ENCODE measurements around the gene UAP1. TPM values are rescaled to one million over a fixed set of nuclear protein-coding genes. Genes with fewer than 3 reads are reported as not detected.

UAP1 gene
- total RNA-seq, 4 donors from 2014 or later = 51.5 to 246 (median 61.8) TPM

DNA sequence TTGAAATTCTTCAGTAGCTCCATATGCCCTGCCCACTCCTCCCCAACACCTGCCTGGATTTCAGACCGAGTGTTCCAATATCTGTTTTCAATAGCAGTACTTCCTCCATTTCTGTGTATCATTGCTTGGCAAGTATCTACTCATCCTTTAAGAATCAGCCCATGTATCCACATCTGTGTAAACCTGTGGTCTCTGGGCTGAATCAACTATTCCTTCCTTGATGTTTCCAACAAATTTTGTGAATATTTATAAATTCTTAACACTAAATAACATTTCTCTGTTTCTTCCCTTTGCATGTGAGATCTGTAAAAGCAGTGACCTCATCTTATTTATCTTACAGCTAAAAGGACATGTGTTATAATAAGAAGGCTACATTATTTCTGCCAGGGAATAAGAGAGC lies 26.0 kb upstream of the UAP1 start:
- WGBS = 71% methylated on average over 1 of the region's 1 CpG
- intact Hi-C loops (cut with DNase I) = no loop called here
- H3K4me3 ChIP-seq = no peak overlapping the region
- no peaks in the 10 kb centered on the region for H3K27me3 ChIP-seq
- H3K27ac ChIP-seq (replicated peaks in 1 of 4) = no peak overlapping the region
- H3K4me1 ChIP-seq = no peaks in the 10 kb centered on the region
- no peaks in the 10 kb centered on the region for H3K9me3 ChIP-seq
- TF ChIP-seq, protein P1, sequence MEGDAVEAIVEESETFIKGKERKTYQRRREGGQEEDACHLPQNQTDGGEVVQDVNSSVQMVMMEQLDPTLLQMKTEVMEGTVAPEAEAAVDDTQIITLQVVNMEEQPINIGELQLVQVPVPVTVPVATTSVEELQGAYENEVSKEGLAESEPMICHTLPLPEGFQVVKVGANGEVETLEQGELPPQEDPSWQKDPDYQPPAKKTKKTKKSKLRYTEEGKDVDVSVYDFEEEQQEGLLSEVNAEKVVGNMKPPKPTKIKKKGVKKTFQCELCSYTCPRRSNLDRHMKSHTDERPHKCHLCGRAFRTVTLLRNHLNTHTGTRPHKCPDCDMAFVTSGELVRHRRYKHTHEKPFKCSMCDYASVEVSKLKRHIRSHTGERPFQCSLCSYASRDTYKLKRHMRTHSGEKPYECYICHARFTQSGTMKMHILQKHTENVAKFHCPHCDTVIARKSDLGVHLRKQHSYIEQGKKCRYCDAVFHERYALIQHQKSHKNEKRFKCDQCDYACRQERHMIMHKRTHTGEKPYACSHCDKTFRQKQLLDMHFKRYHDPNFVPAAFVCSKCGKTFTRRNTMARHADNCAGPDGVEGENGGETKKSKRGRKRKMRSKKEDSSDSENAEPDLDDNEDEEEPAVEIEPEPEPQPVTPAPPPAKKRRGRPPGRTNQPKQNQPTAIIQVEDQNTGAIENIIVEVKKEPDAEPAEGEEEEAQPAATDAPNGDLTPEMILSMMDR (IDR thresholded peaks at IDR 0.05) = no peak
- no peak for TF ChIP-seq EP300 (IDR thresholded peaks at IDR 0.05)
- no peak for TF ChIP-seq POLR2AphosphoS5 (IDR thresholded peaks at IDR 0.05)
- no peak for TF ChIP-seq POLR2A (IDR thresholded peaks at IDR 0.05; ENCODE audit: low read depth)
- DNase-seq (ENCODE audit: extremely low spot score) = no peak
- peaks cover 0 to 5% (median 0%) of the 10 kb centered on the region in 4 donors for H3K36me3 ChIP-seq

DNA sequence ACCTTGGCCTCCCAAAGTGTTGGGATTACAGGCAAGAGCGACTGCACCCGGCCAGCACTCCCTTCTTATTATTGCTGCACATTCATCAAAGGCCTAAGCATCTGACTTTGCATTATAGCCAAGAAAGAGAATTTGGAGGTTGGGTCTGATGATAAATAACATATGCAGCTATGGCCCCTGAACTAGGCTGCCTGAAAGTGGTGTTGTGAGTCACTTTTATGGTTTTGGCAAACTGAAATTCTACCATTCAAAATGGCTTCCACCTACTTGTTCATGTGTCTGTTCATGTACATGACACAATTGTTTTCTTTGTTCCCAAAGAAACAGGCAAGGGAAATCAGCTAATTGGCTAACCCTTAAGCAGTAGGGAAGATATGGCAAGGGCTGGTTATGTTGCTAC lies 25.0 kb upstream of the UAP1 start:
- Histone ChIP-seq H3K27me3 (no peaks in the 10 kb centered on the region), H3K9me3 (no peaks in the 10 kb centered on the region), H3K36me3 (no peaks in the 10 kb centered on the region), H3K4me1 (peaks cover 3 to 6% (median 5%) of the 10 kb centered on the region in 4 donors), H3K27ac (replicated peaks in 1 of 4) (no peak overlapping the region), H3K4me3 (no peak overlapping the region)
- intact Hi-C loops (cut with DNase I) = no loop called here
- WGBS = 78% methylated on average over 2 of the region's 2 CpGs
- TF ChIP-seq, protein P1 (IDR thresholded peaks at IDR 0.05) = no peak
- no peak for TF ChIP-seq POLR2A (IDR thresholded peaks at IDR 0.05; ENCODE audit: low read depth)
- no peak for TF ChIP-seq POLR2AphosphoS5 (IDR thresholded peaks at IDR 0.05)
- TF ChIP-seq EP300 (IDR thresholded peaks at IDR 0.05) = no peak
- no peak for DNase-seq (ENCODE audit: extremely low spot score)

DNA sequence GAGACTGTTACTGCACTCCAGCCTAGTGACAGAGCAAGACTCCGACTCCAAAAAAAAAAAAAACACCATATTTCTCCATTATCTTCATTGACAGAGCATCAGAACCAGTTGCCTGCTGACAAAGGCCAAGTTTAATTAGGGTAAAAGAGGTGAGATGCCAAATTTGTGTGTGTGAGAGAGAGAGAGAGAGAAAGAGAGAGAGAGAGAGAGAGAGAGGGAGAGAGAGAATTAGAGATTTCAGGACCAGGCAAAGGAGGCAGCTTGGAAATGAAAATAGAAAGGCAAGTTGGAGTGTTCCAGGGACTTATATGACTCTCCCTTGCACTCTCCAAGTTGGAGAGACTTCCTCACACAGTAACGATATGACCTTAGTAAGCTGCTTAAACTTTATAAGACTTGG lies 24.3 kb upstream of the UAP1 start:
- intact Hi-C loops (cut with DNase I) = no loop called here
- no peak overlapping the region for H3K27ac ChIP-seq (replicated peaks in 1 of 4)
- no peak for TF ChIP-seq EP300 (IDR thresholded peaks at IDR 0.05)
- TF ChIP-seq POLR2AphosphoS5 (IDR thresholded peaks at IDR 0.05) = no peak
- TF ChIP-seq, protein P1 (IDR thresholded peaks at IDR 0.05) = no peak
- TF ChIP-seq POLR2A (IDR thresholded peaks at IDR 0.05; ENCODE audit: low read depth) = no peak
- H3K9me3 ChIP-seq = no peaks in the 10 kb centered on the region
- H3K36me3 ChIP-seq = no peaks in the 10 kb centered on the region
- H3K4me1 ChIP-seq = peaks cover 7 to 13% (median 11%) of the 10 kb centered on the region in 4 donors
- no peaks in the 10 kb centered on the region for H3K27me3 ChIP-seq
- H3K4me3 ChIP-seq = no peak overlapping the region
- 80% methylated on average over 2 of the region's 2 CpGs for WGBS
- no peak for DNase-seq (ENCODE audit: extremely low spot score)

DNA sequence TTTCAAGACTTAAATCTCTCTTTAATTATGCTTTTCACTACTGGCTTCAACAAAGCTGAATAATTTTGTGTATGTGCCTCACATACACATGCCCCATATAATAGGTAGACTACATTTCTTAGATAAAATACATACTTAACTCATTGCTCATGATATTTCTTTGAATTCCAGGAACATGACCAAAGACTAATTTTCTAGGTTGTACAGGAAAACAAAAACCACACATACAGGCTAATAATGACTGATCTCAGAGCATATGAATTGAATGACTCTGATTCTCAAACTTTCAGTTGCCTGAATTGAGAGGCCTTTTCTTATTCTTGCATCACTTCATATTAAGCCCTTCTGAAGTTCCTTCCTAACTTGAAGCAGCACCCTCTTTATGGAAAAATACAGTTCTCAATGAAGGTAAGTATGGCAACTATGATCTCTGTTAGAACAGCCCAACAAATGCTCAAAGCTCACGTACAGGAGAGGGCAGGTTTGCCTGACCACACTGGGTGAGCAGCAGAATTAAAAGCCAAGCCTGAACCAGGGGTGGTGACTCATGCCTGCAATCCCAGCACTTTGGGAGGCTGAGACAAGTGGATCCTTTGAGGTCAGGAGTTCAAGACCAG lies 22.6 kb upstream of the UAP1 start:
- intact Hi-C loops (cut with DNase I) = no loop called here
- WGBS = 80% methylated on average over 1 of the region's 1 CpG
- Histone ChIP-seq H3K4me3 (no peak overlapping the region), H3K4me1 (peaks cover 10 to 16% (median 14%) of the 10 kb centered on the region in 4 donors), H3K27ac (replicated peaks in 1 of 4) (no peak overlapping the region), H3K9me3 (peaks cover 0 to 6% (median 0%) of the 10 kb centered on the region in 4 donors), H3K27me3 (no peaks in the 10 kb centered on the region), H3K36me3 (no peaks in the 10 kb centered on the region)
- TF ChIP-seq EP300 (IDR thresholded peaks at IDR 0.05) (no peak), POLR2A (IDR thresholded peaks at IDR 0.05; ENCODE audit: low read depth) (no peak), POLR2AphosphoS5 (IDR thresholded peaks at IDR 0.05) (no peak)
- TF ChIP-seq, protein P1 (IDR thresholded peaks at IDR 0.05) = no peak
- no peak for DNase-seq (ENCODE audit: extremely low spot score)

Data from esophagus muscularis mucosa (tissue), 4 donors.